Measurements from ENCODE around the gene DEFB114. TPM values are rescaled to one million over a fixed set of nuclear protein-coding genes. Genes with fewer than 3 reads are reported as not detected.

DEFB114 gene
- total RNA-seq, 1 experiment from 2014 or later = not detected

DNA sequence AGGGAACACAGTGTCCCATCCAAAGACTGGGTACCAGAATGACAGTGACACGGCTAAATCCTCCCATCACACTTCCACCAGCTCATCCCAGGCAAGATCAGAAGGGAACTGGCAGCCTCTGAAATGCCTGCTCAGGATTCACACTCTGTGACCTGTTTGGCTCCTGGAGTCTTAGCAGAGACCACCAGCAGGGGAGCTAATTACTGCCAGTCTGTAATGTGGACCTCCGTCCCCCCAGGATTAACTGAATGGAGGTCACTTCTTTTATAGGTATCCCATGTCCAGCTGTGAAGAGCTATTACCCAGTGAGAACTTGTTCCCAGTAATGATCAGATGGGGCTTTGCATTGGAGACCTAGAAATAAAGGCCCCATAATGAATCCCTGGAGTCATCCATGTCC, 45.2 kb downstream of the DEFB114 start:
- no TSS peak for BruUV-seq (replicated peaks)
- H3K9me3 ChIP-seq = no peaks in the 10 kb centered on the region
- Mint-ChIP-seq H3K27me3 (ENCODE audit: insufficient read depth, unreplicated experiment) (peaks cover 2% of the 10 kb centered on the region), H3K27ac (ENCODE audit: unreplicated experiment) (no peak overlapping the region), H3K36me3 (ENCODE audit: insufficient read depth, unreplicated experiment) (no peaks in the 10 kb centered on the region), H3K4me3 (ENCODE audit: unreplicated experiment) (no peak overlapping the region), H3K4me1 (ENCODE audit: low read depth, unreplicated experiment) (no peaks in the 10 kb centered on the region), H3K9me3 (ENCODE audit: unreplicated experiment) (no peaks in the 10 kb centered on the region)
- no peak for DNase-seq
- H3K4me1 ChIP-seq = no peaks in the 10 kb centered on the region
- ChIA-PET CTCF (no interaction called here), POLR2A (no interaction called here)
- no peaks in the 10 kb centered on the region for H3K36me3 ChIP-seq (ENCODE audit: control insufficient read depth, insufficient read depth, low read length)
- no peaks in the 10 kb centered on the region for H3K27me3 ChIP-seq (replicated peaks; ENCODE audit: control insufficient read depth, insufficient read depth, low read length)
- intact Hi-C loops (cut with micrococcal nuclease; ENCODE audit: unreplicated experiment) = no loop called here
- no peak overlapping the region for H3K4me3 ChIP-seq (ENCODE audit: low read depth, low read length)
- TF ChIP-seq, protein P1, sequence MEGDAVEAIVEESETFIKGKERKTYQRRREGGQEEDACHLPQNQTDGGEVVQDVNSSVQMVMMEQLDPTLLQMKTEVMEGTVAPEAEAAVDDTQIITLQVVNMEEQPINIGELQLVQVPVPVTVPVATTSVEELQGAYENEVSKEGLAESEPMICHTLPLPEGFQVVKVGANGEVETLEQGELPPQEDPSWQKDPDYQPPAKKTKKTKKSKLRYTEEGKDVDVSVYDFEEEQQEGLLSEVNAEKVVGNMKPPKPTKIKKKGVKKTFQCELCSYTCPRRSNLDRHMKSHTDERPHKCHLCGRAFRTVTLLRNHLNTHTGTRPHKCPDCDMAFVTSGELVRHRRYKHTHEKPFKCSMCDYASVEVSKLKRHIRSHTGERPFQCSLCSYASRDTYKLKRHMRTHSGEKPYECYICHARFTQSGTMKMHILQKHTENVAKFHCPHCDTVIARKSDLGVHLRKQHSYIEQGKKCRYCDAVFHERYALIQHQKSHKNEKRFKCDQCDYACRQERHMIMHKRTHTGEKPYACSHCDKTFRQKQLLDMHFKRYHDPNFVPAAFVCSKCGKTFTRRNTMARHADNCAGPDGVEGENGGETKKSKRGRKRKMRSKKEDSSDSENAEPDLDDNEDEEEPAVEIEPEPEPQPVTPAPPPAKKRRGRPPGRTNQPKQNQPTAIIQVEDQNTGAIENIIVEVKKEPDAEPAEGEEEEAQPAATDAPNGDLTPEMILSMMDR (IDR thresholded peaks at IDR 0.05; ENCODE audit: insufficient read depth in 1 of 2, low read depth in 1 of 2, low read length in 1 of 2, severe bottlenecking in 1 of 2, unreplicated experiment in 1 of 2) = no peak

DNA sequence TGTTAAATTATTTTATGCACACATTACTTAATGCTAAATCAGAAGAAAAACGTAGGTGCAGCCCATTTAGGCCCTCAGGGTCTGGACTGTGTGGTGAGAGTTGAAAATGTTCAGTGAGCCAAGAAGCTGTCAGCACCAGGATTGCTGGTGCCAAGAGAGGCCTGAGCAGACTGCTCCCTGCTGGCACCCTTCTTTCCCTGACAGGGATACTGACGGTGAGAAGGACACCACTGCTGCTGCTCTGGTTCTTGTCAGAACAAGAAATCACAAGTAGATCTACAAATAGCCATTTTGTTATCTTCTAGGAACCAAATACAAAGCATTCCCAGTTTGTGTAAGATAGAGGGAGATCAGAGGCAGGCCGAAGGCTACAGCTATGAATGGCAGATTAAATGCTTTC, 48.9 kb downstream of the DEFB114 start:
- DNase-seq = no peak
- Mint-ChIP-seq H3K4me1 (ENCODE audit: low read depth, unreplicated experiment) (no peaks in the 10 kb centered on the region), H3K36me3 (ENCODE audit: insufficient read depth, unreplicated experiment) (no peaks in the 10 kb centered on the region), H3K9me3 (ENCODE audit: unreplicated experiment) (no peaks in the 10 kb centered on the region), H3K4me3 (ENCODE audit: unreplicated experiment) (no peak overlapping the region), H3K27ac (ENCODE audit: unreplicated experiment) (no peak overlapping the region), H3K27me3 (ENCODE audit: insufficient read depth, unreplicated experiment) (peaks cover 2% of the 10 kb centered on the region)
- TF ChIP-seq, protein P1 (IDR thresholded peaks at IDR 0.05; ENCODE audit: insufficient read depth in 1 of 2, low read depth in 1 of 2, low read length in 1 of 2, severe bottlenecking in 1 of 2, unreplicated experiment in 1 of 2) = no peak
- Histone ChIP-seq H3K4me1 (no peaks in the 10 kb centered on the region), H3K36me3 (ENCODE audit: control insufficient read depth, insufficient read depth, low read length) (no peaks in the 10 kb centered on the region), H3K27me3 (replicated peaks; ENCODE audit: control insufficient read depth, insufficient read depth, low read length) (no peaks in the 10 kb centered on the region), H3K4me3 (ENCODE audit: low read depth, low read length) (no peak overlapping the region), H3K9me3 (no peaks in the 10 kb centered on the region)
- CTCF ChIA-PET = no interaction called here
- POLR2A ChIA-PET = no interaction called here
- BruUV-seq (replicated peaks) = no TSS peak
- intact Hi-C loops (cut with micrococcal nuclease; ENCODE audit: unreplicated experiment) = no loop called here

DNA sequence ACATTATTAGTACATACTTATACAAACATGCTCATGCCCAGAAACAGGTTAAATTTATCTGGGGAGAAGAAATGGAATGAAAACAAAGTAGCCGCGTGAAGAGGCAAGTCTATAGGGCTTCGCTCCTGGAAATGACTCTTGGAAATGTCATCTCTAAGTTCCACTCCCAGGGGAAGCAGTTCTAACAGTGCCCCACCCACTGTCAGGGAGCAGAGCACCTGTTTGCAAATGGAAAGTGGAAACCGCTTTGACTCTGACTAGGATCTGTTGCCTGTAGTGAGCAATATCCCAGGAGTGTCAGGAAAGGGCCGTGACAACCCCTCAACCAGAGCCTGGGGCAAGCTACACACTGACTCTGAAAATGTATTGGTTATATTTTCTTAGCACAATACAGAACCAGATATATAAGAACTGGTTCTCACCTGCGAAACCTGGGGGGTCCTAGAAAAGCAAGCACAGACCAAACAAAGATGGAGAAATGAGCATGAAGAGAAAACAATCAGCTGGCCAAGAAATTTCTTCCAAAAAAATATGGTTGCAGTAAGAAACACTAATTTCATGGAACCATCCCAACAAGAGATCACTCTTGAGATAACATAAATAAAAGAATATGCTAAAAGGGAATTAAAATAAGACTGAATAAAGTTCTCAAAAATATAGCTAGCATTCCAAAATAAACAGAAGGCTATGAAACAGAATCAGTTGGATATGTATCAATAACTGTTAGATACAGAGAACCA, 50.2 kb downstream of the DEFB114 start:
- Histone ChIP-seq H3K4me1 (no peaks in the 10 kb centered on the region), H3K27me3 (replicated peaks; ENCODE audit: control insufficient read depth, insufficient read depth, low read length) (no peaks in the 10 kb centered on the region), H3K4me3 (ENCODE audit: low read depth, low read length) (no peak overlapping the region), H3K9me3 (no peaks in the 10 kb centered on the region), H3K36me3 (ENCODE audit: control insufficient read depth, insufficient read depth, low read length) (no peaks in the 10 kb centered on the region)
- Mint-ChIP-seq H3K4me3 (ENCODE audit: unreplicated experiment) (no peak overlapping the region), H3K27me3 (ENCODE audit: insufficient read depth, unreplicated experiment) (peaks cover 2% of the 10 kb centered on the region), H3K4me1 (ENCODE audit: low read depth, unreplicated experiment) (no peaks in the 10 kb centered on the region), H3K36me3 (ENCODE audit: insufficient read depth, unreplicated experiment) (no peaks in the 10 kb centered on the region), H3K9me3 (ENCODE audit: unreplicated experiment) (no peaks in the 10 kb centered on the region), H3K27ac (ENCODE audit: unreplicated experiment) (no peak overlapping the region)
- no peak for DNase-seq
- POLR2A ChIA-PET = no interaction called here
- no TSS peak for BruUV-seq (replicated peaks)
- intact Hi-C loops (cut with micrococcal nuclease; ENCODE audit: unreplicated experiment) = no loop called here
- CTCF ChIA-PET = no interaction called here
- TF ChIP-seq, protein P1 (IDR thresholded peaks at IDR 0.05; ENCODE audit: insufficient read depth in 1 of 2, low read depth in 1 of 2, low read length in 1 of 2, severe bottlenecking in 1 of 2, unreplicated experiment in 1 of 2) = no peak
